IPS-20b (cell line): ENCODE data around the gene DEPDC5.

Source experiments
- H3K27ac ChIP-seq: one replicate; pipeline ENCODE4 v1.5.1; 2013; ENCODE audit warnings: low read length
- H3K27me3 ChIP-seq: 2 replicates; pipeline ENCODE4 v1.6.1; 2013; ENCODE audit warnings: mild to moderate bottlenecking, low read length, inconsistent platforms; ENCODE audit not compliant: insufficient read depth
- H3K36me3 ChIP-seq: 2 replicates; pipeline ENCODE4 v1.6.1; 2013; ENCODE audit warnings: low read depth, mild to moderate bottlenecking, inconsistent platforms, low read length, moderate library complexity; ENCODE audit not compliant: insufficient read depth
- H3K4me1 ChIP-seq: 2 replicates; pipeline ENCODE4 v1.6.1; 2013; ENCODE audit warnings: mild to moderate bottlenecking, control low read depth, inconsistent platforms, low read length, moderate library complexity; ENCODE audit not compliant: insufficient read depth
- H3K4me3 ChIP-seq: 2 replicates; pipeline ENCODE4 v1.5.1; 2013; ENCODE audit warnings: mild to moderate bottlenecking, low read length, inconsistent platforms
- H3K9ac ChIP-seq: 2 replicates; pipeline ENCODE4 v1.6.1; 2013; ENCODE audit warnings: low read depth, mild to moderate bottlenecking, inconsistent platforms, low read length, moderate library complexity
- H3K9me3 ChIP-seq: 2 replicates; pipeline ENCODE4 v1.6.1; 2013; ENCODE audit warnings: mild to moderate bottlenecking, low read depth, low read length, inconsistent platforms; ENCODE audit not compliant: insufficient read depth

Gene DEPDC5

GRCh38 chr22:31820655-31821054 lies 66.8 kb downstream of the DEPDC5 start:
- no peaks in the 10 kb centered on the region for H3K4me1 ChIP-seq
- H3K36me3 ChIP-seq: peaks cover 75% of the 10 kb centered on the region

DNA sequence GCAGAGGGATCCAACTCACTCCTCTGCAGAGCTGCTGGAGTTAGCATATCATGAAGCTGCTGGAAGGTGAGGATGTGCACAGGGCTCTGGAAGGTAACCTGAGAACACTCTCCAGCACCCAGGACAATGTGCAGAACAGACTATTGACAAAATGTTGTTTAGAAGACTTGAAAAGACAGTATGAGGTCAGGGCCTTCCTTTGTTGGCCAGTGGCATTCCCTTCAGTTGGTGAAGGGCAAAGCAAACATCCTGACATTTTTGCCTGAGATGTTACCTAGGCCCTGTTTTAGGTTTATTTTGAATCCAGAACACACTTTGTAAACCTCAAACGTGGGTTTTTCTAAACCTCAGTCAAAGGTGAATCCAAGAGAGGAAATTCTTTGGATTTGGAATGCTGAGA lies 67.8 kb downstream of the DEPDC5 start:
- Histone ChIP-seq H3K36me3 (peaks cover 68% of the 10 kb centered on the region), H3K4me1 (no peaks in the 10 kb centered on the region), H3K4me3 (no peak overlapping the region), H3K9ac (no peak overlapping the region), H3K27ac (no peak overlapping the region), H3K27me3 (no peaks in the 10 kb centered on the region), H3K9me3 (no peaks in the 10 kb centered on the region)

More at GRCh38 chr22:31820655-31821054, 66.8 kb downstream of the DEPDC5 start:
- H3K27ac ChIP-seq: no peak overlapping the region
- H3K27me3 ChIP-seq: no peaks in the 10 kb centered on the region
- H3K4me3 ChIP-seq: no peak overlapping the region
- H3K9ac ChIP-seq: no peak overlapping the region
- no peaks in the 10 kb centered on the region for H3K9me3 ChIP-seq

DNA sequence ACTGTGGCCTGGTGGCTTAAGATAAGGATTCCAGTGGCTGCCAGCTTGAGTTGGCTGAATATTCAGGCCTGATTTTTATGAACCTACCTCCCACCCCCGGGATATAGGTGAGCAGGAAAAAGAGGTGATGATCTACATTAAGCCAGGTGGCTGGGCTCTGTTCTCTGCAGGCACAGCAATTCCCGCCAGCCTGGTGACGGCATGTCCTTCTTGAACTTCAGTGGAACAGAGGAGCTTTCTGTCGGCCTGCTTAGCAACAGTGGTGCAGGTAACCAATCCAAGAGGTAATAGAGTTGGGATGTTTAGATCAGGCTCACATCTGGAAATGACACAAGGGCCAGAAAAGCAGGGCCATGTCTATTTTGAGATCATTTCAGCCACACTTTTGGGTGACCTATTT lies 68.7 kb downstream of the DEPDC5 start:
- Histone ChIP-seq H3K27me3 (no peaks in the 10 kb centered on the region), H3K36me3 (peaks cover 66% of the 10 kb centered on the region), H3K9me3 (no peaks in the 10 kb centered on the region), H3K4me1 (no peaks in the 10 kb centered on the region), H3K9ac (no peak overlapping the region), H3K4me3 (no peak overlapping the region), H3K27ac (no peak overlapping the region)

DNA sequence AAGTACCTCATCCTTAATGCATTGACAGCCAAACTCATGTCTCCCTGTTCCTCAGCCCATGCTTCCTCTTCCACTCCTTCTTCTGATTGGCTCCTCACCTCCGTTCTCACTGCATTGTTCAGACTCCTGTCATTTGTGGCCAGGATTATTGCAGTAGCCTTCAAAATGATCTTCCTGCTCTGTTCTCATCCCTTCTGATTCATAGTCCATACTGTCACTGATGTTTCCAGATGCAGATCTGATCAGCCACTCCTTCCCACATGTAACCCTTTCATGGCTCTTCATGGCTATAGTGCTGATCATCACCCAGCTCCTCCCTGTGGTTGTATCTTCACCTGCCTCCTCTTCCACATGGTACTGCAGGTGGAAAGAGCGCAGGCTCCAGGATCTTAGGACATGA lies 71.7 kb downstream of the DEPDC5 start:
- H3K27me3 ChIP-seq: no peaks in the 10 kb centered on the region
- H3K4me3 ChIP-seq: no peak overlapping the region
- H3K4me1 ChIP-seq: no peaks in the 10 kb centered on the region
- no peaks in the 10 kb centered on the region for H3K9me3 ChIP-seq
- H3K36me3 ChIP-seq: peaks cover 55% of the 10 kb centered on the region
- no peak overlapping the region for H3K27ac ChIP-seq
- H3K9ac ChIP-seq: no peak overlapping the region

DNA sequence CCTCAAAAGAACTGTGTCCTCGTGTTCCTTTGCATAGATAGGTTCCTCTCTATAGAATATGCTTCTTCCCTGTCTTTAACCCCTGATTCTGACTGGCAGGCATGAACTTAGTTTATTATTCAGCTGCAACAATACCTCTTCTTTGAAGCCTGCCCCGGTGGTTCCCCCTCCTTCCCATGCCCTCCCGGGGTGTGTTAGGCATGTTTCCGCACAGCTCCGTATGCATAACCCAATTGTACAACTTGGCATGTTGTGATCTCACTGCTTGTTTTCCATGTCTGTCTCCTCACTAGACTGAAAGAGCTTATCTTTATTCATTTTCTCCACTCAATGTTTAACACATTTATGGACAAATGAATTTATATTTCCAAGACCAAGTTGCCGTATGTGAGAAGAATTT lies 72.6 kb downstream of the DEPDC5 start:
- H3K27ac ChIP-seq: no peak overlapping the region
- H3K4me1 ChIP-seq: no peaks in the 10 kb centered on the region
- H3K36me3 ChIP-seq: peaks cover 48% of the 10 kb centered on the region

GRCh38 chr22:31828739-31829138 lies 74.9 kb downstream of the DEPDC5 start:
- peaks cover 30% of the 10 kb centered on the region for H3K36me3 ChIP-seq
- no peaks in the 10 kb centered on the region for H3K4me1 ChIP-seq
- H3K4me3 ChIP-seq: no peak overlapping the region
- no peak overlapping the region for H3K9ac ChIP-seq
- no peaks in the 10 kb centered on the region for H3K9me3 ChIP-seq
- H3K27ac ChIP-seq: no peak overlapping the region
- H3K27me3 ChIP-seq: no peaks in the 10 kb centered on the region

More for the DNA sequence above, 72.6 kb downstream of the DEPDC5 start:
- no peak overlapping the region for H3K9ac ChIP-seq
- H3K4me3 ChIP-seq: no peak overlapping the region
- H3K9me3 ChIP-seq: no peaks in the 10 kb centered on the region
- no peaks in the 10 kb centered on the region for H3K27me3 ChIP-seq

DNA sequence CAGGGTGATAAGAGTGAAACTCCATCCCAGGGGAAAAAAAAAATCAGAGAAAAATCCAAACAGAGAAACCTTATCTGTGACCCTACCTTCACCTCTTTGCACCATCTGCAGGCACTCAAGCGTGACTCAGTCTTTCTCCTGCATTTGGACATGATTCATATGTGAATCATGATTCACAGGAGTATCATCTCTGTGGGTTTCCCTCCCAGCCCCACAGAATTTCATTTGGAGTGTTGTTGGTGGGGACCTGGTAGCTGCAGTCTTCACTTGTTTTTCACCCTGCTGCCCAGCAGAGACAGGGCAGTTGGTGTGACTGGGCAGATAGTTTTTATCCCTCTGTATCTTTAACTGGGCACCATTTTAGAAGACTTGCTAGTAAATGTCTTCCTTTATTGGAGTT lies 75.7 kb downstream of the DEPDC5 start:
- H3K4me3 ChIP-seq: no peak overlapping the region
- H3K9ac ChIP-seq: no peak overlapping the region
- H3K27ac ChIP-seq: no peak overlapping the region
- H3K27me3 ChIP-seq: no peaks in the 10 kb centered on the region
- no peaks in the 10 kb centered on the region for H3K9me3 ChIP-seq
- no peaks in the 10 kb centered on the region for H3K4me1 ChIP-seq
- H3K36me3 ChIP-seq: peaks cover 32% of the 10 kb centered on the region

DNA sequence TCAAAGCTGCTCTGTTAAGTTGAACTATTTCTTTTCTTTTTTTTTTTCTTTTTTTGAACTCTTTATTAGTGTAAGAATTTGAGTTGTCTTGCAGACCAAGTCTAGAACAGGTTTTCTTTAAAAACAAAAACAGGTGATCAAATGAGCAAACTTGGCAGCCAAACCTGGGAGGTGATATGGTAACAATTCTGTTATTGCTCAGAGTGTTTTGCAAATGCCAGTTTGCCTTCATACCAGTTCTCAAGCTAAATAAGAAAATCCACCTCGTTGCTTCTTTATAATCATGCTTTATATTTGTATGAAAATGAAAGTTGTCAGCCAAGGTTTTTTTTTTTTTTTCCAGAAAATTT lies 76.9 kb downstream of the DEPDC5 start:
- no peaks in the 10 kb centered on the region for H3K9me3 ChIP-seq
- no peaks in the 10 kb centered on the region for H3K27me3 ChIP-seq
- peaks cover 32% of the 10 kb centered on the region for H3K36me3 ChIP-seq
- no peak overlapping the region for H3K4me3 ChIP-seq
- H3K4me1 ChIP-seq: no peaks in the 10 kb centered on the region
- H3K9ac ChIP-seq: no peak overlapping the region
- no peak overlapping the region for H3K27ac ChIP-seq

- Histone ChIP-seq H3K9me3 (no peaks in the 10 kb centered on the region), H3K27ac (no peak overlapping the region), H3K4me1 (no peaks in the 10 kb centered on the region), H3K36me3 (peaks cover 36% of the 10 kb centered on the region), H3K9ac (no peak overlapping the region), H3K27me3 (no peaks in the 10 kb centered on the region), H3K4me3 (no peak overlapping the region)
Measured at GRCh38 chr22:31833930-31834329, 80.1 kb downstream of the DEPDC5 start.

DNA sequence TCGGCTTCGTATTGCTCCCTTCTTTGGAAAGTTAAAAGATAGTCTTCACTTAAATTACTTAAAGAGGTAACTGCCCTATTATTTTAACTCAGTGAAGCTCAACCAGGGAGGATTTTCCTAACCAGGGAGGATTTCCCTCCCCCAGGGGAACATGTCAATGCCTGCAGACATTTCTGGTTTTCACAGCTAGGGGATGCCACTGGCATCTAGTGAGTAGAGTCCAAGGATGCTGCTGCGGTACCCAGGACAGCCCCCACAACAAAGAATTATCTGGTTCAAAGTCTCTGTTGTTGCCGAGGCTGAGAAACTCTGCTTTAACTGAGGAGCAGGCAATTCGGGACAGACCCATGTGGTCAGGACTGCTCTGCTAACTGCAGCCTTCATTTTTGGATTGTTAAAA lies 82.2 kb downstream of the DEPDC5 start:
- Histone ChIP-seq H3K9ac (no peak overlapping the region), H3K9me3 (no peaks in the 10 kb centered on the region), H3K4me3 (no peak overlapping the region), H3K36me3 (peaks cover 38% of the 10 kb centered on the region), H3K27me3 (no peaks in the 10 kb centered on the region), H3K4me1 (no peaks in the 10 kb centered on the region), H3K27ac (no peak overlapping the region)

DNA sequence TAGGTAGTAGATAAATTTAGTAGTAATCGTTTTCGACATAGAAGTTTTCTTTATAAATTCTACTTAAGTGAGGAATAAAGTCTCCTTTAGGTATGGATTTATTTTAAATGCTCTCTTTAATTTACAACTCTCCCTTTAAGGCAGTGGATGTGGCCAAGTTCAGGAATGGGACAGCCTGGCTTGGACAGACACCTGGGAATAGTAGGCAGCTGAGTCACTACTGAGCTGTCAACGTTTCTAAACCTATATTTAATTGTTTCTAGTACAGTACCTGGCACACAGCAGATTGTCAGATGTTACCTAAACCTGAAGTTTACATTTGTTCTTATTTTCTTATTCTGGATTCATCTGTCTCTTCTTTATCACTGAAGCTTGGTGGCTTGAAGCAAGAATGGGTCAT lies 85.1 kb downstream of the DEPDC5 start:
- Histone ChIP-seq H3K9ac (no peak overlapping the region), H3K4me1 (no peaks in the 10 kb centered on the region), H3K4me3 (no peak overlapping the region), H3K9me3 (no peaks in the 10 kb centered on the region), H3K36me3 (peaks cover 52% of the 10 kb centered on the region), H3K27ac (no peak overlapping the region), H3K27me3 (no peaks in the 10 kb centered on the region)

- Histone ChIP-seq H3K27ac (no peak overlapping the region), H3K36me3 (peaks cover 60% of the 10 kb centered on the region)
Measured at GRCh38 chr22:31839986-31840385, 86.2 kb downstream of the DEPDC5 start.

DNA sequence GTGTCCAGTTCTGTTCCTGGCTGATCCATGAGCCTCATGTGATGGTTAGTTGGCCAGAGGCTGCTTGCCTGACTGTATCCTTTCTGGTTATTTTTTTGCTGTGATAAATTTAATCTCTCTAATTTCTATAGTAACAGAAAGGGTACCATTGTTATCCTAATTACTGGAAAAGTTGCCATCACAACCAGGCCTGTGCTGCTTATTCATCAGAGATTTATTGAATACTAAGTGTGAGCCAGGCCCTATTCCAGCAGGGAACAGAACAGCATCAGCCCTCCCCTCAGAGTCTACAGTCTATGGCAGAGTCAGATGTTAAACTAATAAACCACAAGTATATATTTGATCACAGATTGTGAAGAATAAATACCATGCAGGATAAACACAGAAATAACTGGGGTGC lies 86.8 kb downstream of the DEPDC5 start:
- H3K4me1 ChIP-seq: no peaks in the 10 kb centered on the region
- no peaks in the 10 kb centered on the region for H3K9me3 ChIP-seq
- H3K36me3 ChIP-seq: peaks cover 66% of the 10 kb centered on the region
- no peak overlapping the region for H3K9ac ChIP-seq
- H3K27me3 ChIP-seq: no peaks in the 10 kb centered on the region
- no peak overlapping the region for H3K27ac ChIP-seq
- H3K4me3 ChIP-seq: no peak overlapping the region

More at GRCh38 chr22:31839986-31840385, 86.2 kb downstream of the DEPDC5 start:
- Histone ChIP-seq H3K4me3 (no peak overlapping the region), H3K9me3 (no peaks in the 10 kb centered on the region), H3K9ac (no peak overlapping the region), H3K27me3 (no peaks in the 10 kb centered on the region), H3K4me1 (no peaks in the 10 kb centered on the region)
